HG02884 (cell line): ENCODE results near the gene NTN5.
"Not testable (repeated sequence)": the region's sequence is repeated elsewhere in the genome, so short reads cannot be mapped to it uniquely, and the experiment has no call there.

Source experiments
- ATAC-seq: cut with Tn5 transposase; IDR thresholded peaks from one replicate; pipeline ENCODE4 v1.9.1; 2021; ENCODE audit warnings: mild to moderate bottlenecking, moderate library complexity; ENCODE audit not compliant: unreplicated experiment

Gene NTN5

GRCh38 chr19:48645620-48646000, 27.2 kb downstream of the NTN5 start:
- ATAC-seq = no peak

- ATAC-seq = no peak
These were observed 27.8 kb downstream of the NTN5 start for GRCh38 chr19:48644839-48645619.

GRCh38 chr19:48644355-48644754, 28.5 kb downstream of the NTN5 start:
- ATAC-seq = no peak

GRCh38 chr19:48642862-48643261, 30.0 kb downstream of the NTN5 start:
- no peak for ATAC-seq

GRCh38 chr19:48641850-48642249, 31.0 kb downstream of the NTN5 start:
- no peak for ATAC-seq

GRCh38 chr19:48639483-48640375, 33.1 kb downstream of the NTN5 start:
- ATAC-seq = no peak

- no peak for ATAC-seq
These were observed 33.9 kb downstream of the NTN5 start for GRCh38 chr19:48638831-48639381.

GRCh38 chr19:48637948-48638830, 34.6 kb downstream of the NTN5 start:
- ATAC-seq = peak; percentile 23

- ATAC-seq = peak; percentile 58
These were observed 35.3 kb downstream of the NTN5 start for GRCh38 chr19:48637449-48637947.

GRCh38 chr19:48636859-48637448, 35.9 kb downstream of the NTN5 start, which contains the start of gene DBP:
TSS of gene DBP (minus strand) at chr19:48637379. CDS start at chr19:48636994, 385 bp downstream.
- no peak for ATAC-seq

- ATAC-seq = no peak
These were observed 36.6 kb downstream of the NTN5 start for GRCh38 chr19:48635966-48636858.

- ATAC-seq = no peak
These were observed 37.4 kb downstream of the NTN5 start for GRCh38 chr19:48635263-48635965.

- no peak for ATAC-seq
These were observed 38.2 kb downstream of the NTN5 start for GRCh38 chr19:48634424-48635262.

- ATAC-seq = no peak
These were observed 38.8 kb downstream of the NTN5 start for GRCh38 chr19:48634036-48634342.

- ATAC-seq = no peak
These were observed 39.4 kb downstream of the NTN5 start for GRCh38 chr19:48633148-48634035.

GRCh38 chr19:48632692-48633147, 40.1 kb downstream of the NTN5 start:
- no peak for ATAC-seq

- not testable (repeated sequence) for ATAC-seq
These were observed 40.5 kb downstream of the NTN5 start for GRCh38 chr19:48632286-48632685.
